HepG2 (cell line): ENCODE data around the gene NKIRAS1. TPM values are rescaled to one million over a fixed set of nuclear protein-coding genes. Genes with fewer than 3 reads are reported as not detected.

ENCODE experiments used
- ADNP ChIP-seq: sonication (generic); formaldehyde crosslinking; IDR thresholded peaks from 2 replicates; pipeline ENCODE4 v1.4.0; 2020; ENCODE audit warnings: missing genetic modification reagents
- CREB3 ChIP-seq: sonication (generic); formaldehyde crosslinking; IDR thresholded peaks from 2 replicates; pipeline ENCODE4 v1.5.0; 2020; ENCODE audit warnings: missing genetic modification reagents
- FOXA1 ChIP-seq, 2 experiments: fragments of 450-650 bp in 1 of 2; sonication (generic) in 1 of 2; formaldehyde crosslinking in 1 of 2; IDR thresholded peaks; 2 replicates each; pipeline versions ENCODE4 v1.4.0 to v1.6.1; 2016 to 2020; ENCODE audit warnings: missing genetic modification reagents in 1 of 2
- HMG20A ChIP-seq: IDR thresholded peaks from 2 replicates; pipeline ENCODE4 v1.6.1; 2016; ENCODE audit warnings: borderline replicate concordance
- HNRNPH1 ChIP-seq: fragments of 200-400 bp; formaldehyde crosslinking; optimal IDR thresholded peaks from 2 replicates; pipeline ENCODE3; 2017; ENCODE audit warnings: mild to moderate bottlenecking, low read depth, low read length
- HOXA7 ChIP-seq: sonication (generic); formaldehyde crosslinking; IDR thresholded peaks from 2 replicates; pipeline ENCODE4 v1.8.1; 2022; ENCODE audit warnings: mild to moderate bottlenecking, missing genetic modification reagents, moderate library complexity
- IKZF1 ChIP-seq: fragments of 450-650 bp; IDR thresholded peaks from 2 replicates; pipeline ENCODE4 v1.7.1; 2016
- JDP2 ChIP-seq: sonication (generic); formaldehyde crosslinking; IDR thresholded peaks from 2 replicates; pipeline ENCODE4 v1.8.1; 2022; ENCODE audit warnings: missing genetic modification reagents, borderline replicate concordance
- NCOR1 ChIP-seq: fragments of 200-600 bp; sonication (generic); IDR thresholded peaks from 2 replicates; pipeline ENCODE4 v1.7.0; 2017; ENCODE audit warnings: antibody characterized with exemption, low read length, borderline replicate concordance
- PCBP2 ChIP-seq: fragments of 200-400 bp; formaldehyde crosslinking; optimal IDR thresholded peaks from 2 replicates; pipeline ENCODE3; 2018; ENCODE audit warnings: low read length, low read depth; ENCODE audit not compliant: poor library complexity, severe bottlenecking
- RBFOX2 ChIP-seq: fragments of 200-400 bp; formaldehyde crosslinking; IDR thresholded peaks from 2 replicates; pipeline ENCODE4 v1.6.1; 2017; ENCODE audit warnings: low read depth, mild to moderate bottlenecking, low read length
- SP4 ChIP-seq: sonication (generic); formaldehyde crosslinking; IDR thresholded peaks from 2 replicates; pipeline ENCODE4 v1.8.1; 2023; ENCODE audit warnings: mild to moderate bottlenecking, missing genetic modification reagents
- SRF ChIP-seq: IDR thresholded peaks from 2 replicates; pipeline ENCODE4 v1.6.1; 2011; ENCODE audit warnings: mild to moderate bottlenecking, low read depth, low read length, moderate library complexity
- TEF ChIP-seq: sonication (generic); formaldehyde crosslinking; IDR thresholded peaks from 2 replicates; pipeline ENCODE4 v1.5.0; 2020; ENCODE audit warnings: missing genetic modification reagents
- ZBTB20 ChIP-seq: sonication (generic); formaldehyde crosslinking; IDR thresholded peaks from 2 replicates; pipeline ENCODE4 v1.8.1; 2023; ENCODE audit warnings: missing genetic modification reagents, low read depth, mild to moderate bottlenecking, borderline replicate concordance
- ZFP36L1 ChIP-seq: sonication (generic); formaldehyde crosslinking; IDR thresholded peaks from 2 replicates; pipeline ENCODE4 v1.8.0; 2022; ENCODE audit warnings: mild to moderate bottlenecking, missing genetic modification reagents, moderate library complexity
- ZNF143 ChIP-seq: sonication (generic); formaldehyde crosslinking; IDR thresholded peaks from 2 replicates; pipeline ENCODE4 v1.4.0; 2020; ENCODE audit warnings: missing genetic modification reagents
- ZNF235 ChIP-seq: sonication (generic); formaldehyde crosslinking; IDR thresholded peaks from 2 replicates; pipeline ENCODE4 v1.8.1; 2023; ENCODE audit warnings: mild to moderate bottlenecking, missing genetic modification reagents, borderline replicate concordance
- ZNF30 ChIP-seq: sonication (generic); formaldehyde crosslinking; IDR thresholded peaks from 2 replicates; pipeline ENCODE4 v1.5.0; 2020; ENCODE audit warnings: mild to moderate bottlenecking, missing genetic modification reagents
- ZNF333 ChIP-seq: sonication (generic); formaldehyde crosslinking; IDR thresholded peaks from 2 replicates; pipeline ENCODE4 v1.4.0; 2020; ENCODE audit warnings: mild to moderate bottlenecking, missing genetic modification reagents, borderline replicate concordance
- ZNF441 ChIP-seq: sonication (generic); formaldehyde crosslinking; IDR thresholded peaks from 2 replicates; pipeline ENCODE4 v1.7.0; 2021; ENCODE audit warnings: missing genetic modification reagents, borderline replicate concordance
- ZNF609 ChIP-seq: sonication (generic); formaldehyde crosslinking; IDR thresholded peaks from 2 replicates; pipeline ENCODE4 v1.4.0; 2020; ENCODE audit warnings: mild to moderate bottlenecking, missing genetic modification reagents, borderline replicate concordance
- polyA plus RNA-seq, 8 experiments: library from polyadenylated mRNA; depleted of rRNA in 3 of 8; stranded (reverse) in 7 of 8; unstranded in 1 of 8; fragments of >200 nt; fragmentation: Illumina TruSeq in 4 of 8; extraction: Trizol in 4 of 8; gene quantifications; 2 replicates each; pipeline versions ENCODE4 v1.2.1 to v1.2.3, GENCODE V29; 2011 to 2016; ENCODE audit warnings: low read depth in 4 of 8, missing spikeins in 1 of 8, mixed read lengths in 1 of 8; ENCODE audit not compliant: insufficient read depth in 1 of 8
- total RNA-seq, 5 experiments: library from RNA; depleted of rRNA; stranded (reverse); fragments of >200 nt; fragmentation: Illumina TruSeq; extraction: Trizol; gene quantifications; 2 replicates each; pipeline ENCODE4 v1.2.3, GENCODE V29; 2016; ENCODE audit warnings: low read depth in 1 of 5

Gene NKIRAS1
- total and polyA plus RNA-seq, 2 of the 13 experiments (the other 11 are each of a cell fraction or from before 2014, with no cell fraction given) = 4.3 to 8.0 TPM

- TF ChIP-seq ZNF235 (CRISPR knock-in tag) (peak; percentile 56; the same call in 1 of the 2 replicates), CREB3 (CRISPR knock-in tag) (peak; percentile 14; the same call in 1 of the 2 replicates), ZNF30 (CRISPR knock-in tag) (no peak), ZFP36L1 (CRISPR knock-in tag) (no peak), ZNF441 (peak; percentile 93; the same call in 1 of the 2 replicates), NCOR1 (peak; percentile 45; the same call in 1 of the 2 replicates), HNRNPH1 (no peak), ZBTB20 (peak; percentile 92; the same call in 1 of the 2 replicates), ADNP (CRISPR knock-in tag) (no peak), IKZF1 (no peak), ZNF333 (peak; percentile 71; the same call in 1 of the 2 replicates), JDP2 (CRISPR knock-in tag) (no peak), SP4 (CRISPR knock-in tag) (peak; percentile 89), FOXA1 (IDR thresholded peaks at IDR 0.05) (no peak), FOXA1 (CRISPR knock-in tag; IDR thresholded peaks at IDR 0.05) (0 out of 2 replicates have a peak, but pooled peaks have one; percentile 2), PCBP2 (no peak), SRF (no peak), ZNF143 (CRISPR knock-in tag) (peak; percentile 99), HOXA7 (CRISPR knock-in tag) (no peak), ZNF609 (CRISPR knock-in tag) (no peak), TEF (CRISPR knock-in tag) (no peak; the same call in 1 of the 2 replicates), RBFOX2 (peak; percentile 86), HMG20A (CRISPR knock-in tag) (no peak)
Measured at GRCh38 chr3:23916886-23917678, at the start of gene NKIRAS1, which contains the start of gene RPL15 (continued).
